HepG2 (cell line): ENCODE data around the gene HOXA5. TPM values are rescaled to one million over a fixed set of nuclear protein-coding genes. Genes with fewer than 3 reads are reported as not detected.

ENCODE experiments used
- ATAC-seq: fragments of 200-7000 bp; cut with Tn5 transposase; 3 replicates; pipeline ENCODE4 v1.9.1; 2020; ENCODE audit warnings: mild to moderate bottlenecking, moderate library complexity
- BruUV-seq: library from RNA; stranded (reverse); fragments of 400-500 nt; replicated peaks from 2 replicates; lab custom pipeline; 2021; lab: Mats Ljungman, UMichigan
- CTCF ChIA-PET: fragments of 300-600 bp; formaldehyde crosslinking; extraction: SDS; loops from one replicate; lab custom pipeline; 2021; ENCODE audit warnings: low total read pairs, inconsistent platforms, low intra/inter-chr PET ratio; lab: Yijun Ruan, JAX
- POLR2A ChIA-PET: fragments of 350-600 bp; sonication (Branson Sonifier 250); formaldehyde crosslinking; loops from one replicate; lab custom pipeline; 2020; ENCODE audit warnings: antibody characterized with exemption, inconsistent platforms; lab: Yijun Ruan, JAX
- DNase-seq: peaks from one replicate; pipeline ENCODE4 v3.0.0-alpha.2; 2015; ENCODE audit warnings: low spot score
- FAIRE-seq: peaks from 3 replicates; lab custom pipeline; 2011; peaks lifted over from hg19 to GRCh38; lab: Jason Lieb, UNC
- H2AFZ ChIP-seq: one replicate; pipeline ENCODE4 v1.6.1; 2011; ENCODE audit warnings: low read length, inconsistent platforms
- H3K27ac ChIP-seq: fragments of 300-600 bp; 3 replicates; pipeline ENCODE4 v1.8.0; 2011; ENCODE audit warnings: mixed run types, mild to moderate bottlenecking, mixed read lengths, low read length, inconsistent platforms; ENCODE audit not compliant: insufficient read depth; ENCODE audit errors: extremely low read length
- H3K27me3 ChIP-seq, 2 experiments: fragments of 200-600 bp in 1 of 2; 2 replicates in 1 of 2; 3 replicates in 1 of 2; pipeline versions ENCODE4 v1.6.0 to v1.8.0; 2011; ENCODE audit warnings: low read length in 2 of 2, mild to moderate bottlenecking in 2 of 2, moderate library complexity in 2 of 2, inconsistent platforms in 1 of 2; ENCODE audit not compliant: insufficient read depth in 2 of 2, control insufficient read depth in 1 of 2
- H3K36me3 ChIP-seq, 2 experiments: fragments of 200-600 bp in 1 of 2; replicated peaks in 1 of 2; 2 replicates in 1 of 2; 3 replicates in 1 of 2; pipeline versions ENCODE4 v1.5.1 to v1.8.0; 2011; ENCODE audit warnings: low read length in 2 of 2, inconsistent platforms in 1 of 2; ENCODE audit not compliant: insufficient read depth in 2 of 2, control insufficient read depth in 1 of 2
- H3K4me1 ChIP-seq: 2 replicates; pipeline ENCODE4 v1.5.1; 2012; ENCODE audit warnings: low read length, inconsistent platforms; ENCODE audit not compliant: insufficient read depth
- H3K4me2 ChIP-seq: 2 replicates; pipeline ENCODE4 v1.6.0; 2011; ENCODE audit warnings: low read depth, low read length, inconsistent platforms
- H3K4me3 ChIP-seq, 3 experiments: fragments of 200-600 bp in 1 of 3; sonication (generic), shearing (Covaris generic) in 1 of 3; replicated peaks in 1 of 3; 2 replicates each; pipeline ENCODE4 v1.5.1; 2011 to 2016; ENCODE audit warnings: low read length in 3 of 3, inconsistent platforms in 2 of 3, low read depth in 2 of 3, mild to moderate bottlenecking in 2 of 3, control low read depth in 1 of 3, mixed read lengths in 1 of 3; ENCODE audit not compliant: insufficient read depth in 1 of 3
- H3K79me2 ChIP-seq: one replicate; pipeline ENCODE4 v1.6.1; 2011; ENCODE audit warnings: low read length, inconsistent platforms; ENCODE audit not compliant: insufficient read depth
- H3K9ac ChIP-seq: 2 replicates; pipeline ENCODE4 v1.6.0; 2011; ENCODE audit warnings: mild to moderate bottlenecking, low read depth, low read length, inconsistent platforms; ENCODE audit not compliant: insufficient read depth
- H3K9me3 ChIP-seq: 2 replicates; pipeline ENCODE4 v1.5.1; 2012; ENCODE audit warnings: mild to moderate bottlenecking, low read length
- H4K20me1 ChIP-seq: 2 replicates; pipeline ENCODE4 v1.6.0; 2011; ENCODE audit warnings: inconsistent platforms, mild to moderate bottlenecking, low read length, moderate library complexity; ENCODE audit not compliant: insufficient read depth
- HNRNPL ChIP-seq: fragments of 200-400 bp; formaldehyde crosslinking; IDR thresholded peaks from 2 replicates; pipeline ENCODE4 v1.6.1; 2017; ENCODE audit warnings: mild to moderate bottlenecking, low read depth, low read length
- POLR2AphosphoS2 ChIP-seq: IDR thresholded peaks from 2 replicates; pipeline ENCODE4 v1.6.1; 2011; ENCODE audit warnings: low read depth, low read length, improper control_type of control experiment
- RBFOX2 ChIP-seq: fragments of 200-400 bp; formaldehyde crosslinking; IDR thresholded peaks from 2 replicates; pipeline ENCODE4 v1.6.1; 2017; ENCODE audit warnings: low read depth, mild to moderate bottlenecking, low read length
- THAP7 ChIP-seq: sonication (generic); formaldehyde crosslinking; IDR thresholded peaks from 2 replicates; pipeline ENCODE4 v1.8.1; 2023; ENCODE audit warnings: mild to moderate bottlenecking, missing genetic modification reagents
- ZNF251 ChIP-seq: sonication (generic); formaldehyde crosslinking; IDR thresholded peaks from 2 replicates; pipeline ENCODE4 v1.9.0; 2021; ENCODE audit warnings: mild to moderate bottlenecking, missing genetic modification reagents
- ZNF549 ChIP-seq: sonication (generic); formaldehyde crosslinking; IDR thresholded peaks from 2 replicates; pipeline ENCODE4 v1.5.0; 2020; ENCODE audit warnings: missing genetic modification reagents
- ZNF567 ChIP-seq: sonication (generic); formaldehyde crosslinking; IDR thresholded peaks from 2 replicates; pipeline ENCODE4 v1.8.1; 2023; ENCODE audit warnings: mild to moderate bottlenecking, missing genetic modification reagents, borderline replicate concordance
- ZZZ3 ChIP-seq: sonication (generic); formaldehyde crosslinking; IDR thresholded peaks from 2 replicates; pipeline ENCODE4 v1.4.0; 2020; ENCODE audit warnings: missing genetic modification reagents, mild to moderate bottlenecking, borderline replicate concordance
- WGBS: methylation state at CpG from one replicate; pipeline ENCODE4 v1.1.6; 2017; ENCODE audit warnings: low lambda C conversion rate; 5-methylcytosine and 5-hydroxymethylcytosine counted together
- in situ Hi-C: cut with HindIII; loops from 2 replicates; pipeline ENCODE4 v1.10.0; 2017; ENCODE audit warnings: low pct_unique_long_range_greater_than_20kb; ENCODE audit not compliant: extremely low pct_ligation_motif_present
- intact Hi-C: fragments of 100-400 bp; cut with micrococcal nuclease; formaldehyde crosslinking; loops from one replicate; pipeline ENCODE4 v1.10.0; 2022; ENCODE audit not compliant: unreplicated experiment
- polyA plus RNA-seq, 8 experiments: library from polyadenylated mRNA; depleted of rRNA in 3 of 8; stranded (reverse) in 7 of 8; unstranded in 1 of 8; fragments of >200 nt; fragmentation: Illumina TruSeq in 4 of 8; extraction: Trizol in 4 of 8; gene quantifications; 2 replicates each; pipeline versions ENCODE4 v1.2.1 to v1.2.3, GENCODE V29; 2011 to 2016; ENCODE audit warnings: low read depth in 4 of 8, missing spikeins in 1 of 8, mixed read lengths in 1 of 8; ENCODE audit not compliant: insufficient read depth in 1 of 8
- total RNA-seq, 5 experiments: library from RNA; depleted of rRNA; stranded (reverse); fragments of >200 nt; fragmentation: Illumina TruSeq; extraction: Trizol; gene quantifications; 2 replicates each; pipeline ENCODE4 v1.2.3, GENCODE V29; 2016; ENCODE audit warnings: low read depth in 1 of 5

HOXA5 gene
- total and polyA plus RNA-seq, 2 of the 13 experiments (the other 11 are each of a cell fraction or from before 2014, with no cell fraction given) = 3.2 to 3.6 TPM

- H2AFZ ChIP-seq = no peak overlapping the region
- H4K20me1 ChIP-seq = no peaks in the 10 kb centered on the region
- peak overlapping the region; percentile 88 for H3K4me2 ChIP-seq
- no TSS peak for BruUV-seq
- no peaks in the 10 kb centered on the region for H3K9me3 ChIP-seq
- TF ChIP-seq ZNF251 = no peak
- TF ChIP-seq ZNF567 (CRISPR knock-in tag) = no peak
- TF ChIP-seq HNRNPL = no peak
- no peak for TF ChIP-seq ZNF549 (CRISPR knock-in tag)
- no peak for TF ChIP-seq RBFOX2
- TF ChIP-seq THAP7 (CRISPR knock-in tag) = no peak
- TF ChIP-seq POLR2AphosphoS2 = no peak
- TF ChIP-seq ZZZ3 = no peak
- H3K4me1 ChIP-seq = peaks cover 51% of the 10 kb centered on the region
- peaks cover 5% of the 10 kb centered on the region for H3K79me2 ChIP-seq
- no peak for DNase-seq
- 59% methylated on average over 26 of the region's 27 CpGs for WGBS
- ChIA-PET POLR2A (interaction anchor here (1.2 to 1.9 kb wide), 5 partner anchors 9 to 55 kb away, joined by 3 to 10 read pairs (median 6); partner anchors contain the start of gene HOXA4), CTCF (interaction anchor here (1.7 kb wide), 1 partner anchor 9 kb away, joined by 13 read pairs; no protein-coding TSS in a partner anchor)
- intact Hi-C loops (no loop called here), in situ Hi-C loops (loop anchor here (25.0 kb wide), 1 partner anchor 1064 kb away; no protein-coding TSS in a partner anchor)
- H3K4me3 ChIP-seq = peak overlapping the region; percentile 80 to 88 (median 85); a peak in 5 of 6 replicates
- ATAC-seq = no peak
- H3K9ac ChIP-seq = no peak overlapping the region
- H3K36me3 ChIP-seq = no peaks in the 10 kb centered on the region
- H3K27me3 ChIP-seq = peaks cover 6 to 52% of the 10 kb centered on the region in 2 experiments
- H3K27ac ChIP-seq = no peak overlapping the region
- no peak for FAIRE-seq
Observed at GRCh38 chr7:27151341-27151930, 8.0 kb upstream of the HOXA5 start.
